ENCODE measurements around the gene OR2L5. TPM values are rescaled to one million over a fixed set of nuclear protein-coding genes. Genes with fewer than 3 reads are reported as not detected.

OR2L5 gene
- polyA plus RNA-seq (ENCODE audit: insufficient read length in 3 of 3), result not detected
- long read RNA-seq, donor 1, result 0 reads
- long read RNA-seq, donor 2, result 0 reads
- long read RNA-seq, donor 3, result 0 reads
- long read RNA-seq, donor 4, result 0 reads
- long read RNA-seq, donor 5, result 0 reads
- long read RNA-seq, donor 6, result 0 reads
- long read RNA-seq, donor 7, result 0 reads
- long read RNA-seq, donor 8, result 0 reads
- long read RNA-seq, donor 9, result 0 reads
- long read RNA-seq, donor 10, result 0 reads
- long read RNA-seq, donor 11, result 0 reads
- long read RNA-seq, donor 12, result 0 reads
- long read RNA-seq, donor 13, result 0 reads
- long read RNA-seq, donor 14, result 0 reads
- long read RNA-seq, donor 15, result 0 reads
- long read RNA-seq, donor 16, result 0 reads

- DNase-seq (ENCODE audit: extremely low read depth in 1 of 11, low read depth in 9 of 11, low spot score in 4 of 11), result no peak
Observed at GRCh38 chr1:248013229-248013710, at the start of gene OR2L5. Gene OR2L5 (plus strand): TSS chr1:248013660. CDS start chr1:248021948, 8,288 bp downstream.

DNA sequence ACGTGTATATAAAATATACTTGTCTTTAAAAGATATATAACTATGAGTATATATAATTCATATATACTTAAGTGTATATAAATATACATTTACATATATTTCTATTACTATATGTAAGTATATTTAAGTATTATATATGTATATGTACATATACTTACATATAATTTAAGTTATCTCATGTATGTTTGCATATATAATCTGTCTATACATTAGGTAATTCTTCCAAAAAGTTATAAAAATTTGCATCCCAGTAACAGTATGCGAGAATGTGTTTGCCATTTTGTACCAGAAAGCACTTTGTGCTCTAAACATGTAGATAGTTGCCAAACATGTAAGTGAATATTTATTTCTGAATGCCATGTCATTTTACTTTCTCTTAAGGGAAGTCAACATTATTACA, 48.5 kb upstream of the OR2L5 start, which contains the start of gene OR2AK2:
Gene OR2AK2, plus strand, starts transcription at position 301 of the 400 bp plus-strand sequence. CDS start 144 bp downstream, outside the sequence.
- DNase-seq (ENCODE audit: extremely low read depth in 1 of 11, low read depth in 9 of 11, low spot score in 4 of 11), result no peak

- no peak for DNase-seq (ENCODE audit: extremely low read depth in 1 of 11, low read depth in 9 of 11, low spot score in 4 of 11)
Observed at GRCh38 chr1:247966532-247967204, 46.8 kb upstream of the OR2L5 start.

DNA sequence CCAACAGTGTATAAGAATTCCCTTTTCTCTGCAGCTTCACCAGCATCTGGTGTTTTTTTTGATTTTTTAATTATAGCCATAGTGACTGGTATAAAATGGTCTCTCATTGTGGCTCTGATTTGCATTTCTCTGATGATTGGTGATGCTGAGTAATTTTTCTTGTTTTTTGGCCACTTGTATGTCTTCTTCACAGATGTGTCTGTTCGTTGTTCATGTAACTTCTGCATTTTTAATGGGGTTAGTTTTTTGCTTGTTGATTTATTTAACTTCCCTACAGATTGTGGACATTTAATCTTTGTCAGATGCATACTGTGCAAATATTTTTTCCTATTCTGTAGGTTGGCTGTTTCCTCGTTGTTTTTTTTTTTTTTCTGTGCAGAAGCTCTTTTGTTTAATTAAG, 20.5 kb upstream of the OR2L5 start:
- DNase-seq (ENCODE audit: extremely low read depth in 1 of 11, low read depth in 9 of 11, low spot score in 4 of 11), result no peak

GRCh38 chr1:247998811-247999210, 14.6 kb upstream of the OR2L5 start:
- DNase-seq (ENCODE audit: extremely low read depth in 1 of 11, low read depth in 9 of 11, low spot score in 4 of 11), result no peak

DNA sequence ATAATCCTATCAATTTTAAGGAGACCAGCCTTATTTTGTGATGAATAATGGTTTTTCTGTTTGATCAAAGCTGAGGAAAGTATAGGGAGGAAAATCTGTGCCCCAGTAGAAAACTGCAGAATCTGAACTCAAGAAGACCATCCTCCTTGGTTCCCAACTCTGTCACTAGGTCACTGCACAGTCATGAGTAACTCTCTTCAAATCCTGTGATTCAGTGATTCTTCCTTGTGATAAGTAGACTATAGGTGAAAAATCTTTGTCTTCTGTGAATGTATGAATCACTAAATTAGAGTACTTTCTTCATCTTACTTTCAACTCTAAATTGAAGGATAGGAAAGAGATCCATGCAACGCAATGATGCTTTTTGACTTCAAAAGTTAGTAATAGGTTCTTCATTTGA, 13.3 kb upstream of the OR2L5 start:
- DNase-seq (ENCODE audit: extremely low read depth in 1 of 11, low read depth in 9 of 11, low spot score in 4 of 11), result no peak

DNA sequence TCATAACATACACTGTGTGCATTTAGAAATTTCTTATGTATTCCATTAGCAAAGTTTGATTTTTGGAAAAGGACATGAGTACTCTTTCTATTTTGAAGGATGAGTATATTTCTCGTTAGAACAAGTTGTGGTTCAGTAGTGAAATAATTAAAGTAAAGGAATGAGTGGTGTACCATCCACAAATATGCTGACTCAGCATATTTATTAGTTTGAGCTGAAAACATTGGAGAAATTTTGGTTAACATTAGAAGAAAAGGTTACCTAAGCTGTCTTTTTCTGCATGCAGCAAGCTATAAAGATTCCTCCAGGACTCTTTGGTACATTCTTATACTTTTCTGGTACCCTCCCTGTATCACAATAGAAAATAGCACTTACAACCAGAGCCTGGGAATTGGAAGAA, 5.7 kb upstream of the OR2L5 start:
- DNase-seq (ENCODE audit: extremely low read depth in 1 of 11, low read depth in 9 of 11, low spot score in 4 of 11), result no peak

DNA sequence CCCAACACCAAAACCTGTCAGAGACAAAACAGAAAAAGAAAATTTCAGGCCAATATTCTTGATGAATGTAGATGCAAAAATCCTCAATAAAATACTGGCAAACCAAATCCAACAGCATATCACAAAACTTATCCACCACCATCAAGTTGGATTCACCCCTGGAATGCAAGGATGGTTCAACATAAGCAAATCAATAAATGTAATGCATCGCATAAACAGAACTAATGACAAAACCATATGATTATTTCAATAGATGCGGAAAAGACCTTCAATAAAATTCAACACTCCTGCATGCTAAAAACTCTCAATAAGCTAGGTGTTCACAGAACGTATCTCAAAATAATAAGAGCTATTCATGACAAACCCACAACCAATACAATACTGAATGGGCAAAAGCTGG, 3.8 kb upstream of the OR2L5 start:
- DNase-seq (ENCODE audit: extremely low read depth in 1 of 11, low read depth in 9 of 11, low spot score in 4 of 11), result no peak

DNA sequence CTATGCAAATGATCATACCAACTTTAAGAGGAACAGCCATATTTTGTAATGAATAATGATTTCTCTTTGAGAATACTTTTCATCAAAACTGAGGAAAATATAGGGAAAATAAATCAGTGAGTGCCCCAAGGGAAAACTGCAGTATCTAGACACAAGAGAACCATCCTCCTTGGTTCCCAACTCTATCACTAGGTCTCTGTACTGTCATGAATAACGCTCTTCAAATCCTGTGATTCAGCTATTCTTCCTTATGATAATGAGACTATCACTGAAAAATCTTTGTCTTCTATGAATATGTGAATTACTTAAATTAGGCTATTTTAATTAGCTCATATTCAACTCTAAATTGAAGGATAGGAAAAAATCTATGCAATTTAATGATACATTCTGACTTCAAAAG, 2.3 kb downstream of the OR2L5 start:
- no peak for DNase-seq (ENCODE audit: extremely low read depth in 1 of 11, low read depth in 9 of 11, low spot score in 4 of 11)

GRCh38 chr1:248029770-248030169, 16.3 kb downstream of the OR2L5 start, which contains the start of gene OR2L2:
Gene OR2L2 (plus strand): TSS chr1:248030070. CDS start chr1:248038268, 8,198 bp downstream.
- DNase-seq (ENCODE audit: extremely low read depth in 1 of 11, low read depth in 9 of 11, low spot score in 4 of 11), result no peak

DNA sequence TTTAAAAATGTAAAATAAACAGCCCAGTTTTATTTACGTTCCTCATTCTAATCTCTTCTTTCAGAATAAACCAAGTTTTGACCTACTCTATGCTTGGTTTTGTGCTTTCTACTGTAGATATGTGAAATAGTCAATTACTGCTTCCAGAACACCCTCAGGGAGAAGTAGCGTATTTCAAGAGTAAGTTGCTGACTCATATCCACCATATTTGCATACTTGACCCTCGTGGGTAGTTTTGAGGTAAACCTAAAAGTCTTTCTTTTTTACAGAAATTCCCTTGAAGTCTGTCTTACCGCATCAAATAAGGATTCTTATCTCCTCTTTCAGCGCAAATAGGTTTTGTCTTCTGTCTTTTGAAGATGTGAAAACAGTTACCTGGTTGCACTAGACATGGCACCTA, 31.7 kb downstream of the OR2L5 start:
- no peak for DNase-seq (ENCODE audit: extremely low read depth in 1 of 11, low read depth in 9 of 11, low spot score in 4 of 11)

- no peak for DNase-seq (ENCODE audit: extremely low read depth in 1 of 11, low read depth in 9 of 11, low spot score in 4 of 11)
Observed at GRCh38 chr1:248046536-248046935, 33.1 kb downstream of the OR2L5 start, which contains the start of gene OR2L3. Gene OR2L3 (plus strand): TSS chr1:248046836. CDS start chr1:248060682, 13,846 bp downstream.

GRCh38 chr1:248047008-248047407, 33.5 kb downstream of the OR2L5 start:
- no peak for DNase-seq (ENCODE audit: extremely low read depth in 1 of 11, low read depth in 9 of 11, low spot score in 4 of 11)

DNA sequence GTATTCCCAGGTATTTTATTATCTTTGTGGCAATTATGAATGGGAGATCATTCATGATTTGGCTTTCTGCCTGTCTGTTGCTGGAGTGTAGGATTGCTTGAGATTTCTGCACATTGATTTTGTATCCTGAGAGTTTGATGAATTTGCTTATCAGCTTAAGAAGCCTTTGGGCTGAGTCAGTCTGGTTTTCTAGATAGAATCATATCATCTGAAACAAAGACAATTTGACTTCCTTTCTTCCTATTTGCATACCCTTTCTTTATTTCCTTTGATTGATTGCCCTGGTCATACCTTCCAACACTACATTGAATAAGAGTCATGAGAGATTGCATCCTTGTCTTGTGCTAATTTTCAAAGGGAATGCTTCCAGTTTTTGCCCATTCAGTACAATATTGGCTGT, 41.2 kb downstream of the OR2L5 start:
- no peak for DNase-seq (ENCODE audit: extremely low read depth in 1 of 11, low read depth in 9 of 11, low spot score in 4 of 11)

GRCh38 chr1:248055261-248055660, 41.8 kb downstream of the OR2L5 start:
- DNase-seq (ENCODE audit: extremely low read depth in 1 of 11, low read depth in 9 of 11, low spot score in 4 of 11), result no peak

- DNase-seq (ENCODE audit: extremely low read depth in 1 of 11, low read depth in 9 of 11, low spot score in 4 of 11), result no peak
Observed at GRCh38 chr1:248065071-248065470, 51.6 kb downstream of the OR2L5 start.

DNA sequence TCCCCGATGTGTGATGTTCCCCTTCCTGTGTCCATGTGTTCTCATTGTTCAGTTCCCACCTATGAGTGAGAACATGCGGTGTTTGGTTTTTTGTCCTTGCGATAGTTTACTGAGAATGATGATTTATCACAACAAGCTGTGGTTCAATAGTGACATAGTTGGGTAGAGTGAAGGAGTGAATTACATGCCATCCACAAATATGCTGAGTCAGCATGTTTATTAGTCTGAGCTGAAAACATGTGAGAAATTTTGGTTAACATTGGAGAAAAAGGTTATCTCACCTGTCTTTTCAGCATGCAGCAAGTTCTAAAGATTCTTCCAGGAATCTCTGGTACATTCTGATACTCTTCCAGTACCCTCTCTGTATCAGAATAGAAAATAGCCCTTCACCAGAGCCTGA, 52.1 kb downstream of the OR2L5 start:
- no peak for DNase-seq (ENCODE audit: extremely low read depth in 1 of 11, low read depth in 9 of 11, low spot score in 4 of 11)
